Endothelial cell (in vitro differentiated cells): ENCODE results near the gene KRT5. TPM values are rescaled to one million over a fixed set of nuclear protein-coding genes. Genes with fewer than 3 reads are reported as not detected.

Source experiments
- DNase-seq: peaks from one replicate; pipeline ENCODE4 v3.0.0; 2021; ENCODE audit warnings: low spot score
- H3K27ac Mint-ChIP-seq: one replicate; pipeline ENCODE4 v1.8.0; 2021; ENCODE audit warnings: mixed read lengths, inconsistent platforms; ENCODE audit not compliant: unreplicated experiment
- H3K27me3 Mint-ChIP-seq: one replicate; pipeline ENCODE4 v1.8.0; 2021; ENCODE audit warnings: mild to moderate bottlenecking, moderate library complexity, mixed read lengths, inconsistent platforms; ENCODE audit not compliant: unreplicated experiment
- H3K36me3 Mint-ChIP-seq: one replicate; pipeline ENCODE4 v1.8.0; 2021; ENCODE audit warnings: mild to moderate bottlenecking, low read depth, mixed read lengths, inconsistent platforms; ENCODE audit not compliant: unreplicated experiment
- H3K4me1 Mint-ChIP-seq: one replicate; pipeline ENCODE4 v1.8.0; 2021; ENCODE audit warnings: mild to moderate bottlenecking, mixed read lengths, inconsistent platforms; ENCODE audit not compliant: unreplicated experiment
- H3K4me3 Mint-ChIP-seq: one replicate; pipeline ENCODE4 v1.8.0; 2021; ENCODE audit warnings: mild to moderate bottlenecking, mixed read lengths, inconsistent platforms; ENCODE audit not compliant: unreplicated experiment
- H3K9me3 Mint-ChIP-seq: one replicate; pipeline ENCODE4 v1.8.0; 2021; ENCODE audit warnings: mixed read lengths, inconsistent platforms; ENCODE audit not compliant: unreplicated experiment
- total RNA-seq: library from RNA; stranded (reverse); fragmentation: NEBNext Ultra II Directional; extraction: Animal tissue kit (Norgen Biotek cat#: 25700); gene quantifications from one replicate; pipeline ENCODE4 v1.2.1, GENCODE V29; 2021; ENCODE audit not compliant: unreplicated experiment
- TF ChIP-seq, protein P1 (sequence below): fragments of 200-600 bp; sonication (generic); IDR thresholded peaks from one replicate; pipeline ENCODE4 v1.5.0; 2021; ENCODE audit warnings: antibody characterized with exemption; ENCODE audit not compliant: unreplicated experiment

KRT5 gene
- total RNA-seq, 1 donor from 2014 or later = not detected

- H3K9me3 Mint-ChIP-seq = no peaks in the 10 kb centered on the region
- no peak for DNase-seq
- peaks cover 8% of the 10 kb centered on the region for H3K4me1 Mint-ChIP-seq
- no peak overlapping the region for H3K27ac Mint-ChIP-seq
- peaks cover 6% of the 10 kb centered on the region for H3K27me3 Mint-ChIP-seq
- TF ChIP-seq, protein P1, sequence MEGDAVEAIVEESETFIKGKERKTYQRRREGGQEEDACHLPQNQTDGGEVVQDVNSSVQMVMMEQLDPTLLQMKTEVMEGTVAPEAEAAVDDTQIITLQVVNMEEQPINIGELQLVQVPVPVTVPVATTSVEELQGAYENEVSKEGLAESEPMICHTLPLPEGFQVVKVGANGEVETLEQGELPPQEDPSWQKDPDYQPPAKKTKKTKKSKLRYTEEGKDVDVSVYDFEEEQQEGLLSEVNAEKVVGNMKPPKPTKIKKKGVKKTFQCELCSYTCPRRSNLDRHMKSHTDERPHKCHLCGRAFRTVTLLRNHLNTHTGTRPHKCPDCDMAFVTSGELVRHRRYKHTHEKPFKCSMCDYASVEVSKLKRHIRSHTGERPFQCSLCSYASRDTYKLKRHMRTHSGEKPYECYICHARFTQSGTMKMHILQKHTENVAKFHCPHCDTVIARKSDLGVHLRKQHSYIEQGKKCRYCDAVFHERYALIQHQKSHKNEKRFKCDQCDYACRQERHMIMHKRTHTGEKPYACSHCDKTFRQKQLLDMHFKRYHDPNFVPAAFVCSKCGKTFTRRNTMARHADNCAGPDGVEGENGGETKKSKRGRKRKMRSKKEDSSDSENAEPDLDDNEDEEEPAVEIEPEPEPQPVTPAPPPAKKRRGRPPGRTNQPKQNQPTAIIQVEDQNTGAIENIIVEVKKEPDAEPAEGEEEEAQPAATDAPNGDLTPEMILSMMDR = no peak
- no peaks in the 10 kb centered on the region for H3K36me3 Mint-ChIP-seq
- no peak overlapping the region for H3K4me3 Mint-ChIP-seq
These were observed 22.2 kb downstream of the KRT5 start for GRCh38 chr12:52497975-52498374.

DNA sequence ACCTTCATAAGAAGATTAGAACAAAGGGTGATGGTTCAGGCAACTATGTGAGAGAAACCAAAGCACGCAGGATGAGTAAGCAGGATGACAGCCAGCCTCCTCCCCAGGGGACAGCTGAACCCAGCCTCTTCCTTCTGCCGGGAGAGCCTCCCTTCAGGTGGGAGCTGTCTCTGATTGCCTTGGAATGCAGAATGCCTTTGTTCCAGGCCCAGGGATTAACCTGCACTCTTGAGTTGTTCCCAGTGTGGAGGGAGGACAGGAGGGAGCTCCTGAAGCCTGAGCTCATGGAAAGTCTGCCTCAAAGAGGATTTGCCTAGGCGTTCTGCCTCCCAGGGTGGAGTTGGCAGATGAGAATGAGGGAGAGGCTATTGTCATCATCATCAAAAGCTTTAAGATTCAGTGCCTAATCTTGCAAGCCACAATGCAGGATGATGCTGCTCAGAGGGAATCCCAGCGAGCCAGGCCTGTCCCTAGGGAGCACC lies 23.6 kb downstream of the KRT5 start:
- H3K4me3 Mint-ChIP-seq = no peak overlapping the region
- H3K27ac Mint-ChIP-seq = no peak overlapping the region

DNA sequence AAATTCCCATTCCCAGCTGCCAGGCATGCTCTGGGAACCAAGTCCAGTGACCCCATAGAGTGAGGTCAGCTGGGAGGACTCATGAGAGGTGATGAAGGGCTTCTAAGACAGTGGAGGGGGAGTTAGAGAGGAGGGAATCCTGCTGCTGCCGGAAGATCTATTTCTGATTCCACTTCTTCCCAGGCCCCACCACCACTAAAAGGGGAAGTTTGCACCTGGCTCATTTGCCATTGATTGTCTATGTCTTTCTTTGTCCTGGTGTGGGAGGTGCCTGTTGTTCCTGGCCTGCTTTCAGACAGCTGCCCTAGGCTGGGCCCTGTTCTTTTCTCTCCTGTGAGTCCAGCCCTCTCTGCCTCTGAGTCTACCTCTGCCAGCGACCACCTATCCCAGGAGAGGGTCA lies 24.1 kb downstream of the KRT5 start:
- no peak overlapping the region for H3K27ac Mint-ChIP-seq
- TF ChIP-seq, protein P1 = no peak
- no peaks in the 10 kb centered on the region for H3K36me3 Mint-ChIP-seq
- H3K9me3 Mint-ChIP-seq = no peaks in the 10 kb centered on the region
- DNase-seq = no peak
- peaks cover 8% of the 10 kb centered on the region for H3K4me1 Mint-ChIP-seq
- H3K27me3 Mint-ChIP-seq = peaks cover 6% of the 10 kb centered on the region
- H3K4me3 Mint-ChIP-seq = no peak overlapping the region

More for the DNA sequence above, 23.6 kb downstream of the KRT5 start:
- Mint-ChIP-seq H3K9me3 (no peaks in the 10 kb centered on the region), H3K36me3 (no peaks in the 10 kb centered on the region), H3K4me1 (peaks cover 8% of the 10 kb centered on the region), H3K27me3 (peaks cover 6% of the 10 kb centered on the region)
- DNase-seq = no peak
- TF ChIP-seq, protein P1 = no peak

DNA sequence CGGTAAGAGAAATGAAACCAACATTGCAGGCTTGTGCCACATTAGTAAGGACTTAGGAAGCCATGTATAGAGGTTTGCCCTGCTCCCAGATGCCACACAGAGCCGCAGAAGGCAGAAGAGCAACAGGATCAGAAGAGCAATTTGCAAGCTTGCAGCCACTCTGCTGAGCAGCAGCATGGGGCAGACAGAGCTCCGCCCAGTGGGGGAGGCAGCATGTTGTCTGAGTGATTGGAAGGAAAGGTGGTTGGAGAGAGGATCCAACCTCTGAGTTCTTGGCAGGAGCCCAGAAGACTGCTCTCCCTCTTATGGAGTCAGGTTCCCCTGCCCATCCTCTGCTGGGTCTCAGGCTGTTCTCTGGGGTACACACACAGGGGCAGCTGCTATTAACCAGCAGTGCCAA lies 24.8 kb downstream of the KRT5 start:
- Mint-ChIP-seq H3K27me3 (peaks cover 6% of the 10 kb centered on the region), H3K9me3 (no peaks in the 10 kb centered on the region), H3K4me3 (no peak overlapping the region), H3K36me3 (no peaks in the 10 kb centered on the region), H3K27ac (no peak overlapping the region), H3K4me1 (peaks cover 8% of the 10 kb centered on the region)
- DNase-seq = no peak
- TF ChIP-seq, protein P1 = no peak

GRCh38 chr12:52494518-52494917 lies 25.7 kb downstream of the KRT5 start:
- Mint-ChIP-seq H3K36me3 (no peaks in the 10 kb centered on the region), H3K4me3 (no peak overlapping the region), H3K9me3 (no peaks in the 10 kb centered on the region), H3K27me3 (peaks cover 6% of the 10 kb centered on the region), H3K27ac (no peak overlapping the region), H3K4me1 (peaks cover 8% of the 10 kb centered on the region)
- TF ChIP-seq, protein P1 = no peak
- DNase-seq = no peak
